GM13976 (cell line): ENCODE data around the gene MAT2B.

Experiments
- DNase-seq: peaks from one replicate; pipeline ENCODE4 v3.0.0; 2012; ENCODE audit warnings: low spot score
- in situ Hi-C: fragments of 300-500 bp; cut with MboI; formaldehyde crosslinking; loops from one replicate; pipeline ENCODE4 v1.12.0; 2022; ENCODE audit warnings: low sequenced_read_pairs, mixed read lengths, inconsistent platforms; ENCODE audit not compliant: unreplicated experiment
- TF ChIP-seq, protein P1 (sequence below): IDR thresholded peaks from 2 replicates; pipeline ENCODE4 v1.5.1; 2012; ENCODE audit warnings: borderline replicate concordance, mild to moderate bottlenecking; ENCODE audit not compliant: insufficient read depth; ENCODE audit errors: extremely low read depth, missing control alignments, control extremely low read depth

Gene MAT2B

DNA sequence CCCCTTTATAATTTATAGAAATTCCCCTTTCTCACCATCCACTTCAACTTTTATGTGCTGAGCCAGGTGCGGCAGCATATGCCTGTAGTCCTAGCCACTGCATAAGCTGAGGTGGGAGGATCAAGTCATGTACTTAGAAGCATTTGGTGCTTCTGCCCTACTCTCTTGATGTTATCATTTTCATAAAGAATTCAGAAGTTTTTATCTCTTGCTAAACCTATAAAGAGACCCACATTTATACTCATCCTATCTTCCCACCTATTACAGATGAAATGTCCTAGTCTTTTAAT is 26.5 kb upstream of the MAT2B start:
- no peak for DNase-seq
- TF ChIP-seq, protein P1, sequence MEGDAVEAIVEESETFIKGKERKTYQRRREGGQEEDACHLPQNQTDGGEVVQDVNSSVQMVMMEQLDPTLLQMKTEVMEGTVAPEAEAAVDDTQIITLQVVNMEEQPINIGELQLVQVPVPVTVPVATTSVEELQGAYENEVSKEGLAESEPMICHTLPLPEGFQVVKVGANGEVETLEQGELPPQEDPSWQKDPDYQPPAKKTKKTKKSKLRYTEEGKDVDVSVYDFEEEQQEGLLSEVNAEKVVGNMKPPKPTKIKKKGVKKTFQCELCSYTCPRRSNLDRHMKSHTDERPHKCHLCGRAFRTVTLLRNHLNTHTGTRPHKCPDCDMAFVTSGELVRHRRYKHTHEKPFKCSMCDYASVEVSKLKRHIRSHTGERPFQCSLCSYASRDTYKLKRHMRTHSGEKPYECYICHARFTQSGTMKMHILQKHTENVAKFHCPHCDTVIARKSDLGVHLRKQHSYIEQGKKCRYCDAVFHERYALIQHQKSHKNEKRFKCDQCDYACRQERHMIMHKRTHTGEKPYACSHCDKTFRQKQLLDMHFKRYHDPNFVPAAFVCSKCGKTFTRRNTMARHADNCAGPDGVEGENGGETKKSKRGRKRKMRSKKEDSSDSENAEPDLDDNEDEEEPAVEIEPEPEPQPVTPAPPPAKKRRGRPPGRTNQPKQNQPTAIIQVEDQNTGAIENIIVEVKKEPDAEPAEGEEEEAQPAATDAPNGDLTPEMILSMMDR: no peak
- in situ Hi-C loops: no loop called here

DNA sequence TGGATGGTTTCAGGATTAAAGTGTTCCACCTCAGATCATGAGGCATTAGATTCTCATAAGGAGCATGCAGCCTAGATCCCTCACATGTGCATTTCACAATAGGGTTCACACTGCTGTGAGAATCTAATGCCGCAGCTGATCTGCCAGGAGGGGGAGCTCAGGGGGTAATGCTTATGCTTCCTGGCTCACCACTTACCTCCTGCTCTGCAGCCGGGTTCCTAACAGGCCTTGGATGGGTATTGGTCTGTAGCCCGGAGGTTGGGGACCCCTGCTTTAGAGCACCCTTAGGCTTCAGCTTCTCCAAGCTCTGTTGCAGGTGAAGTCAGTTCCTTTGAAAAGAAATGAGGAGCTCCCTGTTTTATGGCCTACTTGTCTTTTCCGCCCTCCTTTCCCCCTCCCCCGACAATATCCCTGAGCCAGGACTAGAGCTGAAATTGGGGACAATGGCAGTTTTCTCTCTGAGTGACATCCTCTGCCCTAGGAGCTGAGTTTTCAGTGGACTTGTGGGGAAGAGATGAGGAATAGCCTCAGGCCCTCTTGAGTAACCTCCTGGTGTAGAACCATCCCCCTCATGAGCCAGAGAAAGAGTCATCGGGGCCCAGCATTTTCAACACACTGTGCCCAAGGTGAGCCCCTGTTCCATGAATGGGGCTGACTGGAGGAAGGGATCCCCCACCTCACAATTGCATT is 16.2 kb upstream of the MAT2B start:
- in situ Hi-C loops: no loop called here
- TF ChIP-seq, protein P1: no peak
- DNase-seq: no peak

DNA sequence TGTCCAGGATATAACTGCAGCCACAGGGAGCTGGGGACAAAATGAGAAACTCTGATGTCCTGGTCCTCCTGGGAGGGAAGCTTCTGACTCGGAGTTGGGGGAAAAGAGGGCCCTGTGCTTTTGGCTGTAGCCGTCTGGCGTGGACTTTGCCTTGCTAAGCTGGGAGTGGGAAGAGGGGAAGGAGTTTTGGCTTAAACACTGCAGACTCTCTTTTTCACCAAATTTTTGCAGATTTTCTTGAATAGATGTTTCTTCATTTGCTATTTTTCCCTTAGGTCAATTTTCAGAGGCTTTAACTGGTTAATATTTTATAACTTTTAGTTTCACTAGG is 15.7 kb upstream of the MAT2B start:
- DNase-seq: no peak
- in situ Hi-C loops: no loop called here
- TF ChIP-seq, protein P1: no peak

DNA sequence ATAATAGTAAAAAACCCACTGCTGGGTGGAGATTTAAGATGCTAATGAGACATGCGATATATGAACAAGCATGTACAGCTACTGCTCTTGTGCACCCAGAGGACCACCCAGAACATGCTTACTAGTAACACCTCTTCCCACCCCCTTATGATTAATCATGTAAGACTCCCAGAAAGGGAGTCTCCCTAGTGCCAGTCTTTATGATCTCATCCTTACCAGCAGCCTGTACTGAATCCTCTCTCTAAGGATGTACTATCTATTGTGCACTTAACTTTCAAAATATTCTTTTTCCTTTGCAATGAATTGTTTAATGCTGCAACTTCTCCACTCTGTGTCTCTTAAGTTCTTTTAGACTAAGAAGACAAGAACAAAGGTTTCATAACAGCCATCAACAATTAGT is 9.1 kb upstream of the MAT2B start:
- TF ChIP-seq, protein P1: no peak
- no peak for DNase-seq
- in situ Hi-C loops: no loop called here

DNA sequence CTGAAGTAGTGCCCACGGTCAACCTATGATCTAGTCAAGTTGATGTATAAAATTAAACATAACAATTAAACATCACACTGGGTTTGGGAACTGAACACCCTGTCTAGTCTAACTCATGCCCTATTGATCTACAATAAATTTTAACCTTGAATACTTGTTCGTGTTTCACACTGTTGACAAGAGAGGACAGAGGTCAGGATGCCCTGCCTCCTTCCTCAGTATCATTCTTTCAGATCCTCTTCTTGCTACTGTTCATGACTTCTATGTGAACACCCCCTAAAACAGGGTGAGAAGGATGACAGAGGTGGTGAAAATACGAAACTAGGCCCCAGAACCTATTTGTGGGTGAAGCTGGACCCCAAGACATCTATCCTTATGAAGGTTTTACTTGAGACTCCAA is 8.1 kb upstream of the MAT2B start:
- DNase-seq: no peak
- in situ Hi-C loops: no loop called here
- TF ChIP-seq, protein P1: no peak

DNA sequence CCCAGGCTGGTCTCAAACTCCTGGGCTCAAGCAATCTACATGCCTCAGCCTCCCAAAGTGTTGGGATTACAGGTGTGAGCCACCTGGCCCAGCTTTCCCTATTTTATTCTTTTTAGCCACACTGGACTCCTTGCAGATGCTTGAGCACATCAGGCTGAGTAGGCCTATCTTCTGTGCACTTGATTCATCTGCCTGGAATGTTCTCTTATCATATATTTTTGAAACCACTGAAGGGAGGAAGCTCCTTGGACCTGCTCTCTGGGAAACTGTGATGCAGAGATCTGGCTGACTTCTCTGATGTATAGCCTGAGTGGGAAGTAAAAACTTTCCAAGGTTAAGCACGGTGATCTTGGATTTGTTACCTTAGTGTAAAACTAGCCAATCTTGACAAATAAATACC is 6.5 kb upstream of the MAT2B start:
- no peak for DNase-seq
- in situ Hi-C loops: no loop called here
- TF ChIP-seq, protein P1: no peak

DNA sequence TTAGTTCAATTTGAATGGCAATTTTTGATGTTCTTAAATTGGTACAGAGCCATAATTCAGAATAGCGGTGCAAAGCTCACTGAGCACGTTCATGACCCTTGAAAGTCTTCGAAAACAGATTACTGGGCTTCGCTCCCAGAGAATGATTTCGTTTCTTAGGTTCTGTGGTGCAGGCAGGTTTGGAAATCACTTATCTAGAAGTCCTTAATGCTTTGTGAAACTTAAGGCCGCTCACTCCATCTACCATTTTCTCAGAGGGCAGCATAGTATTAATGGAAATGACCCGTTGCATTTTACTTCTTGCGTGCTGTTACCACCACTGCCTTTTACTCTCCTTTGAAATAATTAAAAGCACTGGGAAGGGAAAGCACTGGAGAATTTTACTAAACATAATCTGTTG is 2.9 kb upstream of the MAT2B start:
- no peak for DNase-seq
- in situ Hi-C loops: no loop called here
- TF ChIP-seq, protein P1: no peak
